ENCODE data around the gene JAKMIP2. TPM values are rescaled to one million over a fixed set of nuclear protein-coding genes. Genes with fewer than 3 reads are reported as not detected.

The JAKMIP2 gene
- total RNA-seq, 1 experiment from 2014 or later: not detected

- TF ChIP-seq ATF3 (IDR thresholded peaks at IDR 0.05) (no peak), CEBPB (IDR thresholded peaks at IDR 0.05; ENCODE audit: low read depth) (no peak)
Measured at GRCh38 chr5:147763791-147764525, 18.6 kb downstream of the JAKMIP2 start (continued).

GRCh38 chr5:147760086-147760875 is 22.2 kb downstream of the JAKMIP2 start:
- TF ChIP-seq REST (IDR thresholded peaks at IDR 0.05; ENCODE audit: low read depth): no peak
- no peak for TF ChIP-seq ELF1 (IDR thresholded peaks at IDR 0.05; ENCODE audit: borderline replicate concordance, low read depth)
- Histone ChIP-seq H3K4me1 (ENCODE audit: control insufficient read depth in 1 of 2, insufficient read depth in 2 of 2, low read length in 2 of 2) (no peaks in the 10 kb centered on the region), H2AFZ (ENCODE audit: low read depth, low read length, poor library complexity, severe bottlenecking) (no peak overlapping the region), H3K27me3 (ENCODE audit: insufficient read depth, low read length) (peaks cover 11% of the 10 kb centered on the region), H3K27ac (ENCODE audit: low read depth, low read length) (no peak overlapping the region), H3K4me3 (replicated peaks in 1 of 2; ENCODE audit: low read depth in 1 of 2, low read length in 2 of 2) (no peak overlapping the region), H3K9ac (ENCODE audit: low read length) (no peak overlapping the region), H3K79me2 (ENCODE audit: insufficient read depth, low read length) (no peaks in the 10 kb centered on the region), H4K20me1 (ENCODE audit: insufficient read depth) (no peaks in the 10 kb centered on the region), H3K4me2 (ENCODE audit: low read length) (no peak overlapping the region), H3K9me3 (ENCODE audit: control insufficient read depth in 1 of 2, insufficient read depth in 1 of 2, low read depth in 1 of 2, low read length in 2 of 2) (no peaks in the 10 kb centered on the region), H3K36me3 (ENCODE audit: control insufficient read depth in 1 of 2, insufficient read depth in 2 of 2, low read length in 2 of 2) (no peaks in the 10 kb centered on the region), H3K9me2 (ENCODE audit: insufficient read depth) (no peaks in the 10 kb centered on the region)
- no TSS peak for BruUV-seq (replicated peaks)
- RAD21 ChIA-PET (ENCODE audit: low non-redundant PET in 1 of 2, low total read pairs in 2 of 2, uncharacterized antibody in 2 of 2, unreplicated experiment in 2 of 2): no interaction called here
- DNase-seq (ENCODE audit: low read depth, low spot score): no peak
- POLR2A ChIA-PET: no interaction called here
- no peak for ATAC-seq
- CTCF ChIA-PET: no interaction called here
- intact Hi-C loops (cut with micrococcal nuclease): no loop called here

Data from HCT116 (cell line).